MG63 (cell line): ENCODE results near the gene AOX1. TPM values are rescaled to one million over a fixed set of nuclear protein-coding genes. Genes with fewer than 3 reads are reported as not detected.
"Not testable (repeated sequence)": the region's sequence is repeated elsewhere in the genome, so short reads cannot be mapped to it uniquely, and the experiment has no call there.

ENCODE experiments used
- DNase-seq: peaks from one replicate; pipeline ENCODE4 v3.0.0-alpha.2; 2020
- H3K27me3 ChIP-seq: fragments of 250-450 bp; sonication (Bioruptor Pico); 2 replicates; pipeline ENCODE4 v1.5.1; 2020; ENCODE audit warnings: mild to moderate bottlenecking, moderate library complexity
- H3K36me3 ChIP-seq: fragments of 250-450 bp; sonication (Bioruptor Pico); 2 replicates; pipeline ENCODE4 v1.5.1; 2020; ENCODE audit warnings: mild to moderate bottlenecking, moderate library complexity
- H3K4me3 ChIP-seq: fragments of 250-450 bp; sonication (Bioruptor Pico); 2 replicates; pipeline ENCODE4 v1.5.1; 2020; ENCODE audit warnings: mild to moderate bottlenecking, moderate library complexity
- H3K9me3 ChIP-seq: fragments of 250-450 bp; sonication (Bioruptor Pico); 2 replicates; pipeline ENCODE4 v1.5.1; 2020; ENCODE audit warnings: mild to moderate bottlenecking, moderate library complexity
- total RNA-seq: library from RNA; depleted of rRNA; stranded (reverse); fragments of >200 nt; shearing (Covaris generic); gene quantifications from 2 replicates; pipeline ENCODE4 v1.2.3, GENCODE V29; 2014; ENCODE audit warnings: low replicate concordance

AOX1 gene
- total RNA-seq, 1 experiment from 2014 or later, result 19.1 TPM

- Histone ChIP-seq H3K4me3 (no peak overlapping the region), H3K9me3 (no peaks in the 10 kb centered on the region), H3K27me3 (no peaks in the 10 kb centered on the region), H3K36me3 (no peaks in the 10 kb centered on the region)
- DNase-seq, result no peak
Measured at GRCh38 chr2:200698217-200698616, 112.4 kb downstream of the AOX1 start.

DNA sequence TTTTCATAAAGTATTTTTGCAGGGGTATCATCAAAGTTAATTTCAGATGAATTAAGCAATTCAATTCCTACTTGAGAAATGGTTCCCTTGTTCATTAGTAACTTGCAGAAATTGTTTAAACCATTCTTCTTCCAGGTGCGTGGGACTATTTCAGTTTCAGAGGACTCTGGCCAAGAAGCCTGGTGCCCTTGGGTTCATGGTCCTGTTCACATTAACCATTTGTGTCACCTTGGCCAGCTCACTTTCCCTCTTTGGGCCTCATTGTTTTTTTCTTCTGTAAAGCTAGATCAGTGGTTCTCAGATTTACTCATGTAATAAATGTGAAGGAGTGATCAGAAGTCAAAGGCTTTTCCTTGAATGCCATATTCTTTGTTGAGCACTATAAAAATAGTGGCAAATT is 113.5 kb downstream of the AOX1 start:
- no peak overlapping the region for H3K4me3 ChIP-seq
- no peak for DNase-seq
- H3K9me3 ChIP-seq, result no peaks in the 10 kb centered on the region
- no peaks in the 10 kb centered on the region for H3K27me3 ChIP-seq
- no peaks in the 10 kb centered on the region for H3K36me3 ChIP-seq

GRCh38 chr2:200700856-200701255 is 115.0 kb downstream of the AOX1 start:
- H3K36me3 ChIP-seq, result no peaks in the 10 kb centered on the region
- DNase-seq, result no peak
- no peaks in the 10 kb centered on the region for H3K9me3 ChIP-seq

DNA sequence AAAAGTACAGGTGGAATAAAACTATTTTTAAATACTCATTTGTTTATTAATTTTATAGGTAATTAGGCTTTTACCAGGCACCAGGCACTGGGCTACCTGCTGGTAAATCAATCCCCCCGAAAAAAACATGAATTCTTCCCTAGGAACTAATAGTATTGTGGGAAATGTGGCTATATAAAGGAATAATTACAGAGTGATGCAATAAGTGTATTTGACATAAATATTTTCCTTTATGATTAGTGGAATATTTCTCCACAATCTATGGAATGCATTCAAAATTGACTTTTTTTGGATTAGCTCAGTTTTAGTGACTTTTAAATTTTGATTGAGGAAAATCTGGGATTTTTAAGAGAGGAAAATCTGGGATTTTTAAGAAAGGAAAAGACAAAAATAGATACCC is 116.2 kb downstream of the AOX1 start:
- Histone ChIP-seq H3K36me3 (no peaks in the 10 kb centered on the region), H3K27me3 (no peaks in the 10 kb centered on the region), H3K4me3 (no peak overlapping the region), H3K9me3 (no peaks in the 10 kb centered on the region)
- no peak for DNase-seq

More at GRCh38 chr2:200700856-200701255, 115.0 kb downstream of the AOX1 start:
- no peak overlapping the region for H3K4me3 ChIP-seq
- no peaks in the 10 kb centered on the region for H3K27me3 ChIP-seq

GRCh38 chr2:200702646-200703118 is 116.9 kb downstream of the AOX1 start:
- Histone ChIP-seq H3K4me3 (no peak overlapping the region), H3K9me3 (no peaks in the 10 kb centered on the region), H3K36me3 (no peaks in the 10 kb centered on the region), H3K27me3 (no peaks in the 10 kb centered on the region)
- DNase-seq, result no peak

- no peak for DNase-seq
- H3K27me3 ChIP-seq, result no peaks in the 10 kb centered on the region
- no peak overlapping the region for H3K4me3 ChIP-seq
- H3K36me3 ChIP-seq, result no peaks in the 10 kb centered on the region
- no peaks in the 10 kb centered on the region for H3K9me3 ChIP-seq
Measured at GRCh38 chr2:200703127-200703925, 117.5 kb downstream of the AOX1 start.

DNA sequence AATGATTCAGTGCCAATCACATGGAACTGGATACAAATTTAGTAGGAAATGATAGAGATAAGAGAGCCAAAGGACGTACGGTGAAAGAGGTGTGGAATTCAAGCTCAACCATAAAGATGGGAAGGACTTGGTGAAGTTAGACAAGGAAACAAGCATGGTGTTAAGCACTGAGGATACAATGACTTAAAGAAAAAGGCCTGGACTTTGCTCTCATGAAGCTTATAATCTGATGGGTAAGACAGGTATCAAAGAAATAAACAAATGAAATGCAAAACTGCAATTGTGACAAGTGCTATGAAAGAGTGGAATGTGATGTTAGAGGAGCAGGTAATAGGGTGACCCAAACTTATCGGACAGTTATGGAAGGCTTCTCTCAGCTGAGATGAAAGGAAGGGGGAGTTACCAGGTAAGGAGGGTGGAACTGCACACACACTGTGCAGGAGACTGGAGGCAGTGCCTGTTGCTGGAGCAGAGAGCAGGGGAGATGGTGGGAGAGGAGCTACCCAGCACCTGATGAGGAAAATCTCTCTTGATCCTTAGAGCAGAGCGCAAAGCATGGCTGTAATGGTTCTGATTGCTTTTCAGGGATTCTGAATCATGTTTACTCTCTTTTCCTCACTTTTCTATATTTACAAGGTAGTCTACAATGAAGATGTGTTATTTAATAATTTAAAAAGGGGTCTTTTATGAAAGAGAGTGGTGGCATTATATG is 118.3 kb downstream of the AOX1 start:
- H3K4me3 ChIP-seq, result no peak overlapping the region
- H3K27me3 ChIP-seq, result no peaks in the 10 kb centered on the region
- no peak for DNase-seq
- H3K36me3 ChIP-seq, result no peaks in the 10 kb centered on the region
- H3K9me3 ChIP-seq, result no peaks in the 10 kb centered on the region

GRCh38 chr2:200705305-200706041 is 119.7 kb downstream of the AOX1 start:
- H3K36me3 ChIP-seq, result no peaks in the 10 kb centered on the region
- no peak for DNase-seq
- no peak overlapping the region for H3K4me3 ChIP-seq
- no peaks in the 10 kb centered on the region for H3K9me3 ChIP-seq
- H3K27me3 ChIP-seq, result no peaks in the 10 kb centered on the region

DNA sequence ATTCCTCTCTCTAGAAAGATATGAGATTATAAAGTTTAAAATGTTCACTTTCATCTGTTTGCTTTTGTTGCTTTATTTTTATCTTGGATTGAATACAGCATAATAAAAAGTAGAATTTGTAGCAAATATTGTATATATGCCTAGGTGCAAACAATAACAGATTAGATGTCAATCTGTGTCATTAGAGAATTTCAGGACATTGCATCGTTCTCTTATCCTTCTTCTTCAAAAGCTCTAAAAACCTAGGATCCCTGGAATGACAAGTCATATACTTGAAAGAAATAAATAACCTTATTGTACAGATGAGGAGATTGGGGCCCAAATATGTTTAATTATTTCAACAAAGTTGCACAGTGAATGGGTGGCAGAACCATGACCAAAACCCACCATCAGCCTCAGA is 123.1 kb downstream of the AOX1 start:
- no peaks in the 10 kb centered on the region for H3K27me3 ChIP-seq
- H3K36me3 ChIP-seq, result no peaks in the 10 kb centered on the region
- no peak overlapping the region for H3K4me3 ChIP-seq
- DNase-seq, result no peak
- no peaks in the 10 kb centered on the region for H3K9me3 ChIP-seq

- Histone ChIP-seq H3K36me3 (no peaks in the 10 kb centered on the region), H3K9me3 (0 out of 2 replicates have a peak, but pooled peaks cover under 1% of the 10 kb centered on the region), H3K4me3 (peak overlapping the region; percentile 43), H3K27me3 (no peaks in the 10 kb centered on the region)
- DNase-seq, result peak; percentile 81
Measured at GRCh38 chr2:200713003-200713703, 127.3 kb downstream of the AOX1 start.

GRCh38 chr2:200713704-200714064 is 127.9 kb downstream of the AOX1 start:
- Histone ChIP-seq H3K36me3 (no peaks in the 10 kb centered on the region), H3K4me3 (peak overlapping the region; percentile 43; the same call in 1 of the 2 replicates), H3K9me3 (0 out of 2 replicates have a peak, but pooled peaks cover 5% of the 10 kb centered on the region), H3K27me3 (no peaks in the 10 kb centered on the region)
- no peak for DNase-seq

DNA sequence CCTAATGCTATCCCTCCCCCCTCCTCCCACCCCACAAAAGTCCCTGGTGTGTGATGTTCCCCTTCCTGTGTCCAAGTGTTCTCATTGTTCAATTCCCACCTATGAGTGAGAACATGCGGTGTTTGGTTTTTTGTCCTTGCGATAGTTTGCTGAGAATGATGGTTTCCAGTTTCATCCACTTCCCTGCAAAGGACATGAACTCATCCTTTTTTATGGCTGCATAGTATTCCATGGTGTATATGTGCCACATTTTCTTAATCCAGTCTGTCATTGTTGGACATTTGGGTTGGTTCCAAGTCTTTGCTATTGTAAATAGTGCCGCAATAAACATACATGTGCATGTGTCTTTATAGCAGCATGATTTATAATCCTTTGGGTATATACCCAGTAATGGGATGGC is 129.2 kb downstream of the AOX1 start:
- not testable (repeated sequence) for H3K4me3 ChIP-seq, H3K27me3 ChIP-seq, H3K36me3 ChIP-seq, DNase-seq
- H3K9me3 ChIP-seq, result peaks cover 11% of the 10 kb centered on the region

- no peak for DNase-seq
- Histone ChIP-seq H3K4me3 (no peak overlapping the region), H3K36me3 (no peaks in the 10 kb centered on the region), H3K9me3 (peaks cover 11% of the 10 kb centered on the region), H3K27me3 (no peaks in the 10 kb centered on the region)
Measured at GRCh38 chr2:200716386-200716785, 130.6 kb downstream of the AOX1 start.
